Fibroblast of lung (primary cell): ENCODE results near the gene TOPORS. TPM values are rescaled to one million over a fixed set of nuclear protein-coding genes. Genes with fewer than 3 reads are reported as not detected.
A peak's percentile ranks its signal among the peaks of the same experiment; 100 is the strongest.
"Not testable (repeated sequence)": the region's sequence is repeated elsewhere in the genome, so short reads cannot be mapped to it uniquely, and the experiment has no call there.

Source experiments
- DNase-seq, 2 donors: peaks; one replicate each; pipeline versions ENCODE4 v3.0.0 to v3.0.0-alpha.2; 2010; ENCODE audit warnings: low read depth in 2 of 2
- H2AFZ ChIP-seq: 2 replicates; pipeline ENCODE4 v1.5.1; 2012; ENCODE audit warnings: low read length, control low read depth, inconsistent platforms
- H3K27ac ChIP-seq: 2 replicates; pipeline ENCODE4 v1.5.1; 2011; ENCODE audit warnings: low read length, control low read depth; ENCODE audit not compliant: insufficient read depth
- H3K27me3 ChIP-seq: 2 replicates; pipeline ENCODE4 v1.5.1; 2011; ENCODE audit warnings: mild to moderate bottlenecking, low read length; ENCODE audit not compliant: control insufficient read depth, insufficient read depth
- H3K36me3 ChIP-seq: 2 replicates; pipeline ENCODE4 v1.5.1; 2011; ENCODE audit warnings: low read length; ENCODE audit not compliant: control insufficient read depth, insufficient read depth
- H3K4me1 ChIP-seq: 2 replicates; pipeline ENCODE4 v1.5.1; 2011; ENCODE audit warnings: low read length; ENCODE audit not compliant: control insufficient read depth, insufficient read depth; ENCODE audit errors: extremely low read depth
- H3K4me2 ChIP-seq: 2 replicates; pipeline ENCODE4 v1.5.1; 2011; ENCODE audit warnings: low read length, control low read depth; ENCODE audit not compliant: insufficient read depth; ENCODE audit errors: extremely low read depth
- H3K4me3 ChIP-seq, 4 experiments: fragments of 200-600 bp in 1 of 4; sonication (generic) in 1 of 4; replicated peaks in 1 of 4; 2 replicates each; pipeline ENCODE4 v1.5.1; 2011 to 2016; ENCODE audit warnings: low read length in 4 of 4, low read depth in 3 of 4, mild to moderate bottlenecking in 3 of 4, control low read depth in 2 of 4, inconsistent platforms in 1 of 4, mixed read lengths in 1 of 4; ENCODE audit not compliant: insufficient read depth in 1 of 4; ENCODE audit errors: control extremely low read depth in 1 of 4
- H3K79me2 ChIP-seq: 2 replicates; pipeline ENCODE4 v1.5.1; 2012; ENCODE audit warnings: mild to moderate bottlenecking, low read length, inconsistent platforms; ENCODE audit not compliant: control insufficient read depth, insufficient read depth
- H3K9ac ChIP-seq: 2 replicates; pipeline ENCODE4 v1.5.1; 2011; ENCODE audit warnings: mild to moderate bottlenecking, low read length, control low read depth; ENCODE audit not compliant: insufficient read depth
- H3K9me3 ChIP-seq: 2 replicates; pipeline ENCODE4 v1.5.1; 2012; ENCODE audit warnings: low read depth, low read length; ENCODE audit not compliant: control insufficient read depth, insufficient read depth
- H4K20me1 ChIP-seq: 2 replicates; pipeline ENCODE4 v1.5.1; 2011; ENCODE audit warnings: low read length; ENCODE audit not compliant: control insufficient read depth, insufficient read depth; ENCODE audit errors: extremely low read depth
- EZH2 ChIP-seq: IDR thresholded peaks from 2 replicates; pipeline ENCODE4 v1.5.1; 2012; ENCODE audit warnings: low read length, control low read depth, mild to moderate bottlenecking; ENCODE audit errors: missing control alignments
- polyA plus RNA-seq, 2 donors: library from polyadenylated mRNA; depleted of rRNA in 1 of 2; stranded (reverse) in 1 of 2; unstranded in 1 of 2; fragments of >200 nt; gene quantifications; 2 replicates each; pipeline ENCODE4 v1.2.1, GENCODE V29; 2011 to 2012; ENCODE audit warnings: missing spikeins in 1 of 2
- total RNA-seq: library from RNA; depleted of rRNA; stranded (reverse); fragments of >200 nt; gene quantifications from 2 replicates; pipeline ENCODE4 v1.2.1, GENCODE V29; 2014
- TF ChIP-seq, protein P1 (sequence below), 2 donors: IDR thresholded peaks in 1 of 2; conservative IDR thresholded peaks in 1 of 2; 1 replicate in 1 of 2; 2 replicates in 1 of 2; pipeline ENCODE4 v1.5.1; 2011 to 2012; ENCODE audit warnings: low read length in 2 of 2, control low read depth in 1 of 2, inconsistent platforms in 1 of 2, low read depth in 1 of 2, mild to moderate bottlenecking in 1 of 2

Gene TOPORS
- total and polyA plus RNA-seq, 2 donors (not counting 1 experiment from before 2014, with no cell fraction given), result 20.2 to 32.0 TPM

DNA sequence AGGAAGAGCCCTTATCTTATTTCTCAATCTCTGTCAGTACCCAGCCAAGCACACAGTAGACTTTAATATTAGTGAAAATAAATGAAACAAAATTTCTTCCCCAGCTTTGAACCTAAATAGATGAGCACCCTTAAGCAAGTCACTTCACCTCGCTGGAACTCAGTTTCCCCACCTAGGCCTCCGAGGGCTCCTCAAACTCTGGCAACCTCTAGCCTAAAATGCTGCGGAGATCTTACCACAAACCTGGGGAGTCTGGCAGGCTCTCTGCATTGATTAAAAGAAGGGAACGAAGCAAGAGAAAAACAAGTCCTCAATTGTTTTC is 26.7 kb downstream of the TOPORS start:
- peak overlapping the region; percentile 57 to 93 (median 87) for H3K4me3 ChIP-seq
- no peak for DNase-seq

DNA sequence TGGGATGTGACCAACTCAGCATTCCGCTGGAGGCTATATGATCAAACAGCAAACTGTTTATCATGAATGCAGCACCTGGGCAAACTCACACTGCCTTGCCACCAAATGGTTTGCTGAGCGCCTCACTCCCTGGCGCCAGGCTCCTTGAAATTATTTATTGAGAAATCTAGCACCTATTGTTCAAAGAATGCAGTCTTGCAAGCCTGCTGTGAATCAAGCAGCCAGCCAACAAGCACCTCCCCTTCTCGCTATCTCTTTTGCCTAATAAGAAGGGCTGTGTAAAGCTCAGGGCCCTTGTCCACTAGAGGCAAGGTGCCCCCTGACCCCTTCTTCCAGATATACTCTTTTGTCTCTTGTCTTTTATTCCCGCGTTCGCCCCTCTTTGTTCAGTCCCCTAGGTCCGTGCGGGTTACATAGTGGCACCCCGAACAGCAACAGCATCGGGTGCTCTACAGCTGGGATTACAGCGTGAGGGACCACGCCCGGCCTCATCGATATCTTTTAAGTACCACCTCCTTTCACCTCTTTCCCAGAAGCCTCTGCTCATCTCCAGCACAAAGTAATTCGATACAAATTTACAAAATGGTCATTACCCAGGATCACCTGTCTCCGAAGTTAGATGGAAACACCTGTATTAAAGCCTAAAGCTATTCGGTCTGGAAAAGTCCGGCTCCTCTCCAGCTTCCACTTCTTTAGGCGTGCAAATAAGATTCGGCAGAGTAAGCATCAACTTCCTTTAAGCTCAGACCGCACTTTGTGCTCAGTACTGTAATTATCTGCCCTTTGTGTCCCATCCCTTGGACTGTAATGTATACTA is 27.3 kb downstream of the TOPORS start:
- no peaks in the 10 kb centered on the region for H4K20me1 ChIP-seq
- H3K79me2 ChIP-seq, result peaks cover 14% of the 10 kb centered on the region
- peak; percentile 23 to 27 for DNase-seq
- no peaks in the 10 kb centered on the region for H3K27me3 ChIP-seq
- peak overlapping the region; percentile 55 for H3K27ac ChIP-seq
- no peaks in the 10 kb centered on the region for H3K9me3 ChIP-seq
- H2AFZ ChIP-seq, result peak overlapping the region; percentile 56
- no peaks in the 10 kb centered on the region for H3K36me3 ChIP-seq
- peak overlapping the region; percentile 39 for H3K9ac ChIP-seq
- peak overlapping the region; percentile 74 for H3K4me2 ChIP-seq
- peak overlapping the region; percentile 57 to 93 (median 87) for H3K4me3 ChIP-seq
- no peak for TF ChIP-seq EZH2
- TF ChIP-seq, protein P1, sequence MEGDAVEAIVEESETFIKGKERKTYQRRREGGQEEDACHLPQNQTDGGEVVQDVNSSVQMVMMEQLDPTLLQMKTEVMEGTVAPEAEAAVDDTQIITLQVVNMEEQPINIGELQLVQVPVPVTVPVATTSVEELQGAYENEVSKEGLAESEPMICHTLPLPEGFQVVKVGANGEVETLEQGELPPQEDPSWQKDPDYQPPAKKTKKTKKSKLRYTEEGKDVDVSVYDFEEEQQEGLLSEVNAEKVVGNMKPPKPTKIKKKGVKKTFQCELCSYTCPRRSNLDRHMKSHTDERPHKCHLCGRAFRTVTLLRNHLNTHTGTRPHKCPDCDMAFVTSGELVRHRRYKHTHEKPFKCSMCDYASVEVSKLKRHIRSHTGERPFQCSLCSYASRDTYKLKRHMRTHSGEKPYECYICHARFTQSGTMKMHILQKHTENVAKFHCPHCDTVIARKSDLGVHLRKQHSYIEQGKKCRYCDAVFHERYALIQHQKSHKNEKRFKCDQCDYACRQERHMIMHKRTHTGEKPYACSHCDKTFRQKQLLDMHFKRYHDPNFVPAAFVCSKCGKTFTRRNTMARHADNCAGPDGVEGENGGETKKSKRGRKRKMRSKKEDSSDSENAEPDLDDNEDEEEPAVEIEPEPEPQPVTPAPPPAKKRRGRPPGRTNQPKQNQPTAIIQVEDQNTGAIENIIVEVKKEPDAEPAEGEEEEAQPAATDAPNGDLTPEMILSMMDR (conservative IDR thresholded peaks at IDR 0.05 in 1 of 2, IDR thresholded peaks at IDR 0.05 in 1 of 2; ENCODE audit: low read depth in 1 of 2, low read length in 2 of 2), result no peak
- H3K4me1 ChIP-seq, result no peaks in the 10 kb centered on the region

More for the DNA sequence above, 26.7 kb downstream of the TOPORS start:
- TF ChIP-seq EZH2, result no peak
- TF ChIP-seq, protein P1 (conservative IDR thresholded peaks at IDR 0.05 in 1 of 2, IDR thresholded peaks at IDR 0.05 in 1 of 2; ENCODE audit: low read depth in 1 of 2, low read length in 2 of 2), result no peak
- peak overlapping the region; percentile 56 for H2AFZ ChIP-seq
- H3K4me2 ChIP-seq, result peak overlapping the region; percentile 74
- H3K79me2 ChIP-seq, result peaks cover 14% of the 10 kb centered on the region
- peak overlapping the region; percentile 55 for H3K27ac ChIP-seq
- no peaks in the 10 kb centered on the region for H3K36me3 ChIP-seq
- H3K9ac ChIP-seq, result peak overlapping the region; percentile 44
- H4K20me1 ChIP-seq, result no peaks in the 10 kb centered on the region
- no peaks in the 10 kb centered on the region for H3K4me1 ChIP-seq
- H3K27me3 ChIP-seq, result no peaks in the 10 kb centered on the region
- H3K9me3 ChIP-seq, result no peaks in the 10 kb centered on the region

DNA sequence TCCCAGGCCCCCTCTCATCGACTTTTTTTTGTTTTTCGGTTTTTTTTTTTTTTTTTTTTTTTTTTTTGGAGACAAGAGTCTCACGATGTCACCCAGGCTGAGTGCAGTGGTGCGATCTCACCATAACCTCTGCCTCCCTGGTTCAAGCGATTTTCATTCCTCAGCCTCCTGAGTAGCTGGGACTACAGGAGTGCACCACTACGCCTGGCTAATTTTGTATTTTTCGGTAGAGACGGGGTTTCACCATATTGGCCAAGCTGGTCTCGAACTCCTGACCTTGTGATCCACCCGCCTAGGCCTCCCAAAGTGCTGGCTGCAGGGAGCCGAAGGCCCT is 27.9 kb downstream of the TOPORS start:
- H3K27ac ChIP-seq, H3K9ac ChIP-seq, H3K9me3 ChIP-seq, H3K27me3 ChIP-seq, H3K36me3 ChIP-seq, H2AFZ ChIP-seq, DNase-seq, H3K4me1 ChIP-seq, H4K20me1 ChIP-seq: not testable (repeated sequence)
- Histone ChIP-seq H3K79me2 (peaks cover 14% of the 10 kb centered on the region), H3K4me3 (peak overlapping the region; percentile 57 to 93 (median 87)), H3K4me2 (peak overlapping the region; percentile 74)
